ENCODE data around the gene PDLIM7.

- no peak for TF ChIP-seq USF2 (IDR thresholded peaks at IDR 0.05; ENCODE audit: low read length)
- no peak for TF ChIP-seq BCL11A (IDR thresholded peaks at IDR 0.05; ENCODE audit: low read depth in 2 of 2, low read length in 2 of 2)
- no peak for TF ChIP-seq KDM1A (IDR thresholded peaks at IDR 0.05; ENCODE audit: borderline replicate concordance, low read length)
- no peak for TF ChIP-seq CTCF (IDR thresholded peaks at IDR 0.05; ENCODE audit: control extremely low read depth in 1 of 3, insufficient read depth in 1 of 3, low read depth in 1 of 3, low read length in 3 of 3)
- no peak for TF ChIP-seq ZNF274 (IDR thresholded peaks at IDR 0.05; ENCODE audit: borderline replicate concordance, extremely low read depth, low read length)
- no peak for TF ChIP-seq TCF12 (IDR thresholded peaks at IDR 0.05; ENCODE audit: low read depth, low read length)
- TF ChIP-seq GABPA (IDR thresholded peaks at IDR 0.05; ENCODE audit: borderline replicate concordance, insufficient read depth, low read length), result no peak
- no peak for TF ChIP-seq POLR2AphosphoS5 (IDR thresholded peaks at IDR 0.05; ENCODE audit: low read depth, low read length)
- TF ChIP-seq CREB1 (IDR thresholded peaks at IDR 0.05), result no peak
- no peak for TF ChIP-seq POLR2A (IDR thresholded peaks at IDR 0.05; ENCODE audit: control extremely low read depth in 1 of 2, low read depth in 2 of 2, low read length in 2 of 2)
- no peak for TF ChIP-seq EZH2 (IDR thresholded peaks at IDR 0.05; ENCODE audit: low read depth, low read length, severe bottlenecking)
- TF ChIP-seq SP2 (IDR thresholded peaks at IDR 0.05; ENCODE audit: low read length), result no peak
- TF ChIP-seq SIN3A (conservative IDR thresholded peaks at IDR 0.05 in 1 of 2, IDR thresholded peaks at IDR 0.05 in 1 of 2; ENCODE audit: low read depth in 1 of 2, low read length in 2 of 2), result no peak
- no peak for TF ChIP-seq RFX5 (IDR thresholded peaks at IDR 0.05; ENCODE audit: borderline replicate concordance, low read depth, low read length)
Measured at GRCh38 chr5:177507596-177508220, 10.3 kb upstream of the PDLIM7 start.

Data from H1 (cell line).